Loucy (cell line): ENCODE data around the gene CELSR1.

Experiments used
- H2AFZ ChIP-seq: fragments of 200-600 bp; sonication (generic); 2 replicates; pipeline ENCODE4 v1.6.0; 2016; ENCODE audit warnings: antibody characterized with exemption, mild to moderate bottlenecking, low read length, moderate library complexity
- H3F3A ChIP-seq: fragments of 200-600 bp; 2 replicates; pipeline ENCODE4 v1.6.0; 2016; ENCODE audit warnings: antibody characterized with exemption, low read depth, mild to moderate bottlenecking
- H3K27me3 ChIP-seq: fragments of 200-600 bp; sonication (generic); 2 replicates; pipeline ENCODE4 v1.6.1; 2014; ENCODE audit warnings: low read length, mild to moderate bottlenecking; ENCODE audit not compliant: insufficient read depth, poor library complexity, severe bottlenecking
- H3K36me3 ChIP-seq: fragments of 200-600 bp; sonication (generic); 2 replicates; pipeline ENCODE4 v1.6.1; 2016; ENCODE audit warnings: low read length; ENCODE audit not compliant: insufficient read depth
- H3K4me1 ChIP-seq: fragments of 200-600 bp; sonication (generic); 2 replicates; pipeline ENCODE4 v1.5.1; 2014; ENCODE audit warnings: low read length, mild to moderate bottlenecking; ENCODE audit not compliant: insufficient read depth, poor library complexity, severe bottlenecking
- H3K4me2 ChIP-seq: fragments of 200-600 bp; sonication (generic); 2 replicates; pipeline ENCODE4 v1.6.0; 2014; ENCODE audit warnings: antibody characterized with exemption, low read length, low read depth, mild to moderate bottlenecking; ENCODE audit not compliant: poor library complexity, severe bottlenecking
- H3K4me3 ChIP-seq: fragments of 200-600 bp; sonication (generic); 2 replicates; pipeline ENCODE4 v1.5.1; 2014; ENCODE audit warnings: low read length, mild to moderate bottlenecking, mixed read lengths; ENCODE audit not compliant: poor library complexity, severe bottlenecking
- H3K79me2 ChIP-seq: fragments of 200-600 bp; sonication (generic); 2 replicates; pipeline ENCODE4 v1.6.1; 2014; ENCODE audit warnings: low read length; ENCODE audit not compliant: insufficient read depth
- H3K9ac ChIP-seq: fragments of 200-600 bp; sonication (generic); 2 replicates; pipeline ENCODE4 v1.6.0; 2014; ENCODE audit warnings: mild to moderate bottlenecking, low read depth, low read length, moderate library complexity; ENCODE audit not compliant: poor library complexity, severe bottlenecking
- H3K9me2 ChIP-seq: fragments of 200-600 bp; sonication (generic); replicated peaks from 2 replicates; pipeline ENCODE4 v1.6.1; 2016; ENCODE audit warnings: low read depth, low read length, mixed read lengths
- H3K9me3 ChIP-seq: fragments of 200-600 bp; sonication (generic); 2 replicates; pipeline ENCODE4 v1.6.1; 2014; ENCODE audit warnings: mild to moderate bottlenecking, antibody characterized with exemption, low read length, low read depth; ENCODE audit not compliant: insufficient read depth
- H4K20me1 ChIP-seq: fragments of 200-600 bp; sonication (generic); 2 replicates; pipeline ENCODE4 v1.6.0; 2014; ENCODE audit warnings: antibody characterized with exemption, low read length, mild to moderate bottlenecking; ENCODE audit not compliant: insufficient read depth, poor library complexity, severe bottlenecking
- EZH2phosphoT487 ChIP-seq: fragments of 200-600 bp; IDR thresholded peaks from 2 replicates; pipeline ENCODE4 v1.6.1; 2018; ENCODE audit warnings: antibody characterized with exemption, mild to moderate bottlenecking, moderate library complexity, borderline replicate concordance
- TF ChIP-seq, protein P1 (sequence below): fragments of 200-600 bp; sonication (generic); conservative IDR thresholded peaks from 2 replicates; pipeline ENCODE4 v1.5.1; 2014; ENCODE audit warnings: mild to moderate bottlenecking, antibody characterized with exemption, low read length

The CELSR1 gene

DNA sequence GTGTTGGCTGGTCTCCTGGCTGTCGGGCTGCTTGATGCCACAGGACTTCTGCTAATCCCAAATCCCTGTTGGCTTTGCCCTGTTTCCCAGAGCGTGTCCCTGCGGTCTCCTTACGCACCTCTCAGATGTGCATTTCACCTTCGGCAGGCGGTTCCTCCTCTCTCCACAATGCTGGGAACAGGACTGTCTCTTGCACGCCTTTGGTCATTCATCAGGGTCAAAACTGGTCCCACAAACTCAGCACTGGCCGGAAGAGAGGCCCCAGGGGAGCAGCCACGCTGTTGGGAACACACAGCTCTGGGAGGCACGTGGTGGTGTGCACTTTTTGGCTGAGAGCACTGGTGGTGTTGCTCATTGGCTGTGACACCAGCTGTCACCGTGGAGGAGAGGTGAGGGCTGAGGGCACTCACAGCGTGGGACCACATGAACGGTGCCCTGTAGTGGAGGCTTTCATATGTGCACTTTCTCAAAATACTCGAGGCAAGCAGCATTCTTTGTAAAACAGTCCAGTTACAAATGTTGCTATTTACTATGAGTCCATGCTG is 217.2 kb downstream of the CELSR1 start:
- H3K4me3 ChIP-seq: no peak overlapping the region
- H3K79me2 ChIP-seq: peaks cover 68% of the 10 kb centered on the region
- peaks cover 94% of the 10 kb centered on the region for H3K36me3 ChIP-seq
- peaks cover 25% of the 10 kb centered on the region for H4K20me1 ChIP-seq
- no peaks in the 10 kb centered on the region for H3F3A ChIP-seq
- H3K4me2 ChIP-seq: no peak overlapping the region
- TF ChIP-seq, protein P1, sequence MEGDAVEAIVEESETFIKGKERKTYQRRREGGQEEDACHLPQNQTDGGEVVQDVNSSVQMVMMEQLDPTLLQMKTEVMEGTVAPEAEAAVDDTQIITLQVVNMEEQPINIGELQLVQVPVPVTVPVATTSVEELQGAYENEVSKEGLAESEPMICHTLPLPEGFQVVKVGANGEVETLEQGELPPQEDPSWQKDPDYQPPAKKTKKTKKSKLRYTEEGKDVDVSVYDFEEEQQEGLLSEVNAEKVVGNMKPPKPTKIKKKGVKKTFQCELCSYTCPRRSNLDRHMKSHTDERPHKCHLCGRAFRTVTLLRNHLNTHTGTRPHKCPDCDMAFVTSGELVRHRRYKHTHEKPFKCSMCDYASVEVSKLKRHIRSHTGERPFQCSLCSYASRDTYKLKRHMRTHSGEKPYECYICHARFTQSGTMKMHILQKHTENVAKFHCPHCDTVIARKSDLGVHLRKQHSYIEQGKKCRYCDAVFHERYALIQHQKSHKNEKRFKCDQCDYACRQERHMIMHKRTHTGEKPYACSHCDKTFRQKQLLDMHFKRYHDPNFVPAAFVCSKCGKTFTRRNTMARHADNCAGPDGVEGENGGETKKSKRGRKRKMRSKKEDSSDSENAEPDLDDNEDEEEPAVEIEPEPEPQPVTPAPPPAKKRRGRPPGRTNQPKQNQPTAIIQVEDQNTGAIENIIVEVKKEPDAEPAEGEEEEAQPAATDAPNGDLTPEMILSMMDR: no peak
- TF ChIP-seq EZH2phosphoT487: no peak
- H3K27me3 ChIP-seq: no peaks in the 10 kb centered on the region
- H3K4me1 ChIP-seq: no peaks in the 10 kb centered on the region
- H2AFZ ChIP-seq: no peak overlapping the region
- H3K9ac ChIP-seq: no peak overlapping the region
- no peaks in the 10 kb centered on the region for H3K9me2 ChIP-seq
- no peaks in the 10 kb centered on the region for H3K9me3 ChIP-seq

DNA sequence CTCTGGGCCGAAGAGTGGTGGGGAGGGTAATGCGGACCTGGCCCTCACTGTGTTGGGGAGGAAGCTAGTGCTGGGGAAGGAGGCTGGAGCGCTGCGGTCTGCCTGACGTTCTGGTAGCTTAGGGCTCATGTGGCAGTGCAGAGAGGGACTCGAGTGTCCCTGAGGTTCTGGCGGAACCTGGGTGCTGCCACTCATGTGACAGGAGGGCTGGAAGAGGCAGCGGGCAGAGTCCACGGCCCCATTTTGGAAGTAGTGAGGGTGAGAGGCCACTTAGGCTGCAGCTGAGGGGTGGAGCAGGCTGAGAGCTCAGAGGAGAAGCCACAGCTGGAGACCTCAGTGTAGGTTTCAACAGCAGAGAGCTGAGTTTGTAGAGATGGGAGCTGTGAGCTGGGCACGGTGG is 218.1 kb downstream of the CELSR1 start:
- no peaks in the 10 kb centered on the region for H3K27me3 ChIP-seq
- H3K9me2 ChIP-seq: no peaks in the 10 kb centered on the region
- H2AFZ ChIP-seq: no peak overlapping the region
- H3K36me3 ChIP-seq: peaks cover 93% of the 10 kb centered on the region
- no peaks in the 10 kb centered on the region for H3F3A ChIP-seq
- no peak for TF ChIP-seq EZH2phosphoT487
- TF ChIP-seq, protein P1: no peak
- H3K9me3 ChIP-seq: no peaks in the 10 kb centered on the region
- H3K79me2 ChIP-seq: peaks cover 69% of the 10 kb centered on the region
- peaks cover 25% of the 10 kb centered on the region for H4K20me1 ChIP-seq
- H3K4me2 ChIP-seq: no peak overlapping the region
- no peak overlapping the region for H3K9ac ChIP-seq
- H3K4me1 ChIP-seq: no peaks in the 10 kb centered on the region
- no peak overlapping the region for H3K4me3 ChIP-seq

DNA sequence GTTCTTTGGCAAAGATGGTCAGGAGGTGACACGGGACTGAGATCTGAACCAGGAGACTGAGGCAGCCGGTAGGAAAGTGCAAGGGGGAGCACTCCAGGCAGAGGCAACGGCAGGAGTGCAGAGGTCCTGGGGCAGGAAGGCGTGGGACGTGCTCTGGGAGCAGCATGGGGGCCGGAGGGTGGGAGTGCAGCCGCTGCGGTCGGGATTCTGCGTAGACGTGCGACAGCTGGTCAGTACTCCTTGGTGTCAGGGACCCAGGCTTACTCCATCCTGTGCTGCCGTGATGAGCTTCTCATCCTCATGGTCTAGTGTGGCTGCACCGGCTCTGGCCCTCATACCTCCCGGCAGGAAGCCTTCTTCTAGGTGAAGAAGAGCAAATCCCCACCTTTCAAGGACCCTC is 218.8 kb downstream of the CELSR1 start:
- Histone ChIP-seq H3K79me2 (peaks cover 73% of the 10 kb centered on the region), H3K9me3 (no peaks in the 10 kb centered on the region), H4K20me1 (peaks cover 25% of the 10 kb centered on the region), H3K9ac (no peak overlapping the region), H3K9me2 (no peaks in the 10 kb centered on the region), H2AFZ (no peak overlapping the region), H3K36me3 (peaks cover 93% of the 10 kb centered on the region), H3K4me2 (no peak overlapping the region), H3K4me1 (no peaks in the 10 kb centered on the region), H3K27me3 (no peaks in the 10 kb centered on the region), H3F3A (0 out of 2 replicates have a peak, but pooled peaks cover 2% of the 10 kb centered on the region), H3K4me3 (no peak overlapping the region)
- no peak for TF ChIP-seq EZH2phosphoT487
- TF ChIP-seq, protein P1: no peak
